NCI-H748 (cell line): ENCODE results near the gene IRF8.
A peak's percentile ranks its signal among the peaks of the same experiment; 100 is the strongest.
"Not testable (repeated sequence)": the region's sequence is repeated elsewhere in the genome, so short reads cannot be mapped to it uniquely, and the experiment has no call there.

ENCODE experiments used
- DNase-seq: peaks from one replicate; lab custom pipeline; 2025; ENCODE audit not compliant: unreplicated experiment; lab: John Stamatoyannopoulos, UW

Gene IRF8

DNA sequence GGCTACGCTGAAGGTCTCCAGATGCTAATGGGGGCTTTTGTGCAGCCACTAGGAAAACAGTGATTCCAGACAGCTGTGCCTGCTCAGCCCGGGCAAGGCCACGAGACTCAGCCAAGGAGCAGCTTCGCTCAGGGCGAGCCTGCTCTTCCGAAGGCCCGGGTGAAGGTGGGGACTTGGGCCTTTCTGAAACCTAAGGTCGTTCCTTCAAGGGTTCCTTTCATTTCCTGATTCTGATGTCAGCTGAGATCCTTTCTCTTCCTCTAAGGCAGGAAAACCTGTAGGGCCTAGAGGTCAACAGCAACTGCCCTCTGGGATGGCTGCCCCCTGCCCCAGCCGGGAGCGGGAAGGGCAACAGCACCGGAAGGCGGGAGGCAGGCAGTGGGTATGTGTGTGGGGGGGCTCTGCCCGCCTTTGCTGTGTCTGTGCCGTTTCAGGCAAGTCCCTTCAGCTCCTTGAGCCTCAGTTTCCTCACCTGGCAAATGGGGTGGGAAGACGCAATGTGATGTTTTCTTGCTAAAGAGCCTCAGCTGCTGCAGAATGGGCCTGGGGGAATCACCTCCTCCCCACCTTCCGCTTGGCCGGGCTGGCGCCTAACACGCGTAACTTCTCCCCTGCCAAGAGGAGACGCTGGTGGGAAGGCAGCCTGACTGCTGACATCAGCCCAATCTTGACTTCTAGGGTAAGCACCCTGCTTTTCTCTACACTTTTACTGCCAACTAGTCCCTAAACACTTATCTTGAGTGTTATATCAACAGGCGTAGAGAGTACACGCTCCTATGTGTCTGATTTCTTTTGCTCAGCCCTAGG lies 32.8 kb downstream of the IRF8 start:
- no peak for DNase-seq

DNA sequence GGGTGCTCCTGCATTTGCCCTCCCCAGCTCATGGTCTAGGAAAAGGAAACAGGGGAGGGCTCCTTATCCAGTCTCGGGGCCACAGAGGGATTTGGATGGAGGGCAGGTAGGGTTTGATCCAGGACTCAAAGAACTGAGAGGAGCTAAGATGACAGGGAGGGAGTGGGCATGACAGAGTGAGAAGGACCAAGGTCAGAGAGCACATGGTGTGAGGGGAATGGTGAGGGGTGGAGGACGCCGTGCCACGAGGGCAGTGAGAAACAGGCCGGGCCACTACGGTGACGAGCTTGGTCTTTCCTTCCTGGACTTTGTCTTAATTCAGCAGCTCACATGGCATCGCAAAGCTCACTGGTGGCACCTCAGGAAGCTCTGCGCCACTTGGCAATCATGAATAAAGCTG lies 35.2 kb downstream of the IRF8 start:
- DNase-seq: no peak

- no peak for DNase-seq
Measured at GRCh38 chr16:85935391-85935973, 36.5 kb downstream of the IRF8 start.

- DNase-seq: no peak
Measured at GRCh38 chr16:85935974-85936760, 37.2 kb downstream of the IRF8 start.

DNA sequence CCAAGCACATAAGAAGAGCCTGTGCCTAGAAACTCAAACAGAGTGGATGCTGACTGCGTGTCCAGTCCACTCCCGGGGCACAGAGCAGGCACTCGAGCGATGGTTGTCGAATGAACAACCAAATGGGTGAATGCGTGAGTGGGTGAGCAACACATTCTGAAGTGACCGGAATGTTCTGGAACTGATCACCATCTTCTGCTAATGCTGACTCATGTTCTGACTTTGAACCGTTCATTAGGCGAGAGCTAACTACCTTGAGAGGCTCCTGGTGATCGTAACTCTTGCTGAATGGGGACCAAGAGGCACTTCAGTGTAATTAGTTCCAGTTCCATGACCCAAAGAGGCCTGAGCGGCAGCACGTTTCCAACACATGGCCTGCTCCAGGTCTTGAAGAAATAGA lies 37.9 kb downstream of the IRF8 start:
- no peak for DNase-seq

DNA sequence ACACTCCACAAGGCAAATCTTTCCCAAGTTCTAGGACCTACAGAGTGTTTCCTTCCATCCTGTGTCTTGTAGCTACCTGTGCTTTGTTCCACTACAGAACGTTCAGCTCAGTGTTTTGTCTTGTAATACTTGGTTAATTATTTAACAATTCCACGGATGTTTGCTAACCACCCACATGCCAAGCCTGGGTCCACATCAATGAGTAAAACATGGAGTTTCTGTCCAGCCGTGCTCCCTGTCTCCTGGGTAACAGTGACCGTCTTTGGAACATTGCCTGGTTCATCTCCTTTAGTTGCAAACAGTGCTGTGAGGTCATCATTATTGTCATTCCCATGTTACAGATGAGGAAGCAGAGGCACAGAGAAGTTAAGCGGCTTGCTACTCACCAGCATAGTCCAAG lies 41.3 kb downstream of the IRF8 start:
- no peak for DNase-seq

GRCh38 chr16:85941863-85942644 lies 43.1 kb downstream of the IRF8 start:
- DNase-seq: no peak

- not testable (repeated sequence) for DNase-seq
Measured at GRCh38 chr16:85942659-85943058, 43.7 kb downstream of the IRF8 start.

DNA sequence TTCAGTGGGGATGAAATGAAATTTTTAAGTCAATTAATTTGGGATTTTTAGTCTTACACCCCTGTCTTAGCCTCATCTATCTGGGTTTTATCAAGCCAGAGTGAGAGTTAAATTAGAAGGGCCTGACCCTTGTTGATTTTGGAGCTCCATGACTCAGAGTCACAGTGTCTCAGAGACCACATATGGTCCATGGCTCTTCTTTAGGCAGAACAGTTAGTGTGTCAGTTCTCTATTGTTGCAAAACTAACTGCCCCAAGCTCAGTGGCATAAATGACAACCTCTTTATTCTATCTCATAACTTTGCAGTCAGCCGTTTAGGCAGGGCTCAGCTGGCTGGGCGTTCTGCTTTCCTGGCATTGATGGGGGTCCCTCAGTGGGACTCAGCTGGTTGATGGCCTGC lies 44.7 kb downstream of the IRF8 start:
- DNase-seq: no peak

DNA sequence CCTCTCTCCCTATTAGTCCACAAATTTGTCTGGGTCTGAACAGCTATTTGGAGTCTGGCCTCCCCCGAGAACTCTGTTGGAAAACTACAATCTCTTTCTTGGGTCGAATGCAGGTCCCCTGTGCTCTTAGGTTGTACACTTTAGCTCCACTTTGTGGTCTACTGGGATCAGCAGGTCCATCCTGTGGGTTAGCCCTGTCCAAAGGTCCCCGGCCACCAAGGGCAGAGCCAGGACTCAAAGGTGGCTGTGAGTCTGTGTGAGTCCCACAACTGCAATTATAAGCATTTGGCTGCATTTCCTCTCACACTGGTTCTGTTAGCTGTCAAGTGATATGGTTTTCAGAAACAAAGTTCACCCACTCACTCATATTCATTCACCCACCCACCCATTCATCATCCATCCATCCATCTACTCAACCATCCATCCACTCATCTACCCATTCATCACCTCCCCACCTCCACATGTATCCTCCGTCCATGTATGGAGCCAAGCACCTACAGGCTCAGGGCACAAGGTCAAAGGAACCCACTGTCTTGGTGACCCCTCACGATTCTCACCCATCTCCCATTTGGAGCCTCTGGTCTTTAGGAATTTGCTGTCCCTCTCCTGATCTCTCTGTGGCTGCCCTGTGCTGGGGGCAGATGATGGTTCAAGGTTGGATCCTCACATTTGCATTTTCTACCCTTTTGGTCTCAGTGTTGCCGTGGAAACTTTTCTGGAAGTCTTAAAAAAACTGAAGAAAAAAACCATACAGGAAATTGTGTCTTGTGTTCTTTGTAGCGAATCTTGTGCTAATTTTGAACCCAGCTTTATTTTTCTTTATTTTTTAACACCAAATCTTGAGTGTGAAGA lies 45.8 kb downstream of the IRF8 start:
- no peak for DNase-seq

DNA sequence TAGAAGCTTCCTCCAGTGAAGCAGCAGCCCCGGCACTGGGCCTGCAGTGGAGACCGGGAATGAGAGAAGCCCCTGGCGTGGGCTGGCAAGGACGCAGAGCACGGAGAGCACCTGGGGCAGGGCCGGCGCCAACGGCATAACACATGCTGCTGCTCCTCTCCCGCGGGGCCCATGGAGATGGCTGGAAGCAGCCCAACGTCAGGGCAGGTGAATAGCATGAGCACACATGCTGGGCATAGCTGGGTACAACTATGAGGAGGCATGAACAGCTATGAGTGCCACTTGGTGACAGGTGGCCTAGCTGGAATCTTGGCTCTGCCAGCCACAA lies 46.4 kb downstream of the IRF8 start:
- DNase-seq: no peak

GRCh38 chr16:85946541-85947124 lies 47.7 kb downstream of the IRF8 start:
- no peak for DNase-seq

- DNase-seq: no peak
Measured at GRCh38 chr16:85947230-85948137, 48.5 kb downstream of the IRF8 start.

DNA sequence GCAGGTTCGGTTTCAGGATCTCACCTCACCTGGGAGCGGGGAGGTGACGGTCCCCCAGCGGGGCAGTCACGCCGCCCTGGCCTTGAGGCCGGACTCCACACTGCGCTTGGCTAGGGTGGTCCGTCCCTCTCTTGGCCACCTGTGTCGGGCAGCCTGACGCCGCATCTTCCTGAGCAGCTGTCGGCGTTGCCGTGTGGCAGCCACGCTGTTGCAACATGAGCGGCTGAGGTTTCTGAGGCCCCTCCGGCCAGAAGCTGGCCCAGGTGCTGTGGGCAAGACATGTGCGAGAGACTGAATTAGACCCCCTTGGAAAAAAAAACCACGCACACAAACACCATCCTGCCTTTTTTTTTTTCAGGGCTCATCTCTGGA lies 49.2 kb downstream of the IRF8 start:
- DNase-seq: peak; percentile 4

DNA sequence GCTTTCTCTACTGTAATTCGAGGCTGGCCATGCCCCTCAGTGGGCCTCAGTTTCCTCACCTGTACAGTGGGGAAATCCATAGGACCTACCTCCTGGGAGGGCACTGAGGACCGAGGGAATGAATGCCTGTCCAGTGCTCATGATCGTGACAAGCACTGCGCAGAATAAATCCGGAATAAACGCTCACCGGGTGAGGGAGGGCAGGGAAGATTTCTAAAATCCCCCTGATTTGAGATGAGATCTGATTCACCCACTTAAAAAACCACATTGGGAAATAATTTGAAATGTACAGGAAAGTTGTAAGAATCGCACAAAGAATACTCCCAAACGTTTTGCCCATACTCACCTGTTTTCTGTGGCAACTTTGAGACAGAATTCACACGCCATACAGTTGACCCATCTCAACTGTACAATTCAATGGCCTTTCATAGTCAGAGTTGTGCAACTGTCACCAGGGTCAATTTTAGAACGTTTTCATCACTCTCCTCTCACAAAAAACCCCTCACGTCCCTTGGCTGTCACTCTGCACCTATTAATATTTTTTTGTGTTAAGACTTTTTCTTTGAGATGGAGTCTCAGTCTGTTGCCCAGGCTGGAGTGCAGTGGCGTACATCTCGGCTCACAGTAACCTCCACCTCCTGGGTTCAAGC lies 49.8 kb downstream of the IRF8 start:
- DNase-seq: no peak

DNA sequence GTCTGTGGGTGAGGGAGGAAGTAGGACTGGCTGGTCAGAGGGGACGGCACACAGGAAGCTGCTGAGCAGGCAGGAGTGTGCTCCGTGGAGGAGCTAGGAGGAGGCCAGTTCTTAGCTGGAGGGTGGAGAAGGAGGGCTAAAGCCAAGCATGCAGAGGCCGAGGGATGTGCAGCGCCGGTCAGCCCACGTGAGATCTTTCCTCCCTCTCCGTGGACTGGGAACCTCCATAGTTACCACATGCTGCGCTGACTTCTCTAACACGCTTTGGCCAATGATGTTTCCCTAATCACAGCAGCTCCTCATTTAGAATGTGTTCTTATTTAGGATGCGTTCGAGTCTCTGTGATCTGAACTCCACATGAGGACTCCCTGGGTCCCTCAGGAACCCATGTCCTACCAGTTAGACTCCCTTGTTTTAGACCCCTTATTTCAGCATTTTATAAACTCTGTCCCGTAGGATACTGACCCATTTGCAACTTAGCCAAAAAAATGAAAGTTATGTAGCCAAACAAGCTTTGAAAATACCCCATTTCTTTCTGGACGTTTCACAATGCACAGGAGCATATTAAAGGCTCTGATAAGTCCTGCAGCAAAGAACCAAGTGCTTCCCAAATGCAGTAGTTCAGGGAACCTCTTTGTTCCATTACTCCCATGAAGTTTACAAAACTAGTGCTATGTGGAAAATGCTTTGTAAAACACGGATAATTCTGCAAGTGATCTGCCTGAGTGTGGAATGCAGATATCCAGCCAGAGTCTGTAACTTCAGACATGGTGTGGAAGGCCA lies 51.4 kb downstream of the IRF8 start:
- DNase-seq: no peak

DNA sequence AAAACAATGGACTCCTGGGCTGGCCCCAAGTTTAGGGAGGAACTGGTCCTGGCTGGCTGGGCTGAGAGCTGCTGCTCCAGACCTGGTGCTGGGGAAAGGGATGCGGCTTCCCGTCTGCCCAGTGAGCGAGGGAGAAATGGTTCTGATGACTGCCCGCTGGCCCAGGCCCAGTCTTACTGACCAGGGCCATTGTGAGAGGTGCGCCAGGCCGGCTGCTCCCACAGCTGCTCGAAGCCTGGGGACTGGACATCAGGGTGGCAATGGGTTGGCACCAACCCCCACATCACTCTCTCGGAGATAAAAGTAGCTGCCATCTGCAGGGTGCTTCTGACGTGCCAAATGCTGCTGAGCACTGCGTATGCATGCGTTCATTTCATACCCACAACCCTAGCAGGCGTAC lies 53.2 kb downstream of the IRF8 start:
- DNase-seq: no peak

DNA sequence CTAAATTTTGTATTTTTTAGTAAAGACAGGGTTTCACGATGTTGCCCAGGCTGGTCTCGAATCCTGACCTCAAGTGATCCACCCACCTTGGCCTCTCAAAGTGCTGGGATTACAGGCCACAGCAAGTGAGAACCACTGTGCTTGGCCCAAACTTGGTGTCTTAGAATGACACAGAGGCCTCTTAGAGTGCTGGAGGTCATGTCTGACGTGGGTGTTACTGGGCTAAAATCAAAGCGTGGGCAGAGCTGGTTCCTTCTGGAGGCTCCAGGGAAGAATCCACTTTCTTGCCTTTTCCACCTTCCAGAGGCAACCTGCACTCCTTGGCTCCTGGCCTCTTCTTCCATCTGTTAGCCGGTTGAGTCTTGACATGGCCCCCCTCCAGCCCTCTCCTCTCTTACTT lies 53.8 kb downstream of the IRF8 start:
- no peak for DNase-seq
